GM19395 (cell line): ENCODE results near the gene ZBTB39.
"Not testable (repeated sequence)": the region's sequence is repeated elsewhere in the genome, so short reads cannot be mapped to it uniquely, and the experiment has no call there.

Experiments
- ATAC-seq: cut with Tn5 transposase; IDR thresholded peaks from one replicate; pipeline ENCODE4 v1.9.1; 2021; ENCODE audit warnings: mild to moderate bottlenecking, moderate library complexity; ENCODE audit not compliant: unreplicated experiment

The ZBTB39 gene

GRCh38 chr12:57033431-57033830 lies 27.1 kb upstream of the ZBTB39 start:
- ATAC-seq: no peak

DNA sequence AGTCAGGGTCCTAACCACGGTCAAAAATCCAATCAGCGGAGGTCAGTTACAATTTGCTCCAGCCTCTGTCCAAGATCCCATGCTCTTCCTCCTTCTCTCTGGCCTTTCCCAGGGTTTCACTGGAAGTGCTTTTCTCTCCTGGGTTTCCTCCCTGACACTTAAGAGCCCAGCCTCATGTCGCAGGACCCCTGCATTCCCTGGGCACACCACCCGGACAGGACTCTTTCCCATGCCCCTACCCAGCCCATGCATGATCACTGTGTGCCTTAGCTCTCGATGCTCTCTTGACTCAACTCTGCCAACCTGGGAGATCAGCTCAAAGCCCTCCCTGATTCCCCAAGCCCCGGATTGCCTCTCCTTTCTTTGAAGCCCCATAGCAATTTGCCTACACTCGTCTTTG lies 25.4 kb upstream of the ZBTB39 start:
- no peak for ATAC-seq

- peak; percentile 58 for ATAC-seq
Observed at GRCh38 chr12:57031138-57031725, 24.9 kb upstream of the ZBTB39 start.

DNA sequence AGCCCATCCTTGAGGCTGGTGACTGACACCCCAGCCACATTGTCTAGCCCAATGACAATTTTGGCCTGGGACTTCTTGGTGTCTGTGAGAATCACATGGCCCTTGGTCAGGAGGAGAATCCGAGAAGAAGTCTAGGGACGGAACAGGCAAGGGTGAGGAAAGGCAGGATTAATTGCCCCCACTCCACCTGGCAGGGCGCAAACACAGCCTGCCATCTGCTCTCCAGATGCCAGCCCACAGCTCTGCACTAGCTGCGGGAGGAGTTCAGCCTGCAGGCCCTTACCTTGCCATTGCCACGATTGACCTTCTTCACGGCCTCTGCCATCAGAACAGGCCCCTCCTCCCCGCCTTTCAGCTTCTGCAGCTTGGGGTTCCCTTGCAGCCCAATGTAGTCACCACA lies 23.1 kb upstream of the ZBTB39 start:
- ATAC-seq: no peak

DNA sequence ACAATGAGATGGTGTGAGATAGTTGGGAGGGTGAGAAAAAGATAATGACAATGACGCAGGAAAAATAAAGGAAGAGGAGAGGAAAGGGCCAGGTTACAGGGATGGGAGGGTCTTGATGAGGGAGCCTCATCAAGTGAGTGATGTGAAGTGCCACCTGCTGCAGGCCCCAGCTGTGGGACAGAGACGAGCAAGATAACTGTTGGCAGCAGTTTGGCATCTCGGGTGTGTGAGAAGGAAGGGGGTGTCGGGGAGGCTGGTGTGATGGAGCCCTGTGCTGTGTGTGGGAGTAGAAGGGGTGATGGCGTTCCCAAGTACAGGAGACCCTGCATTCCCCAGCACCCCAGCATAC lies 21.4 kb upstream of the ZBTB39 start:
- no peak for ATAC-seq

DNA sequence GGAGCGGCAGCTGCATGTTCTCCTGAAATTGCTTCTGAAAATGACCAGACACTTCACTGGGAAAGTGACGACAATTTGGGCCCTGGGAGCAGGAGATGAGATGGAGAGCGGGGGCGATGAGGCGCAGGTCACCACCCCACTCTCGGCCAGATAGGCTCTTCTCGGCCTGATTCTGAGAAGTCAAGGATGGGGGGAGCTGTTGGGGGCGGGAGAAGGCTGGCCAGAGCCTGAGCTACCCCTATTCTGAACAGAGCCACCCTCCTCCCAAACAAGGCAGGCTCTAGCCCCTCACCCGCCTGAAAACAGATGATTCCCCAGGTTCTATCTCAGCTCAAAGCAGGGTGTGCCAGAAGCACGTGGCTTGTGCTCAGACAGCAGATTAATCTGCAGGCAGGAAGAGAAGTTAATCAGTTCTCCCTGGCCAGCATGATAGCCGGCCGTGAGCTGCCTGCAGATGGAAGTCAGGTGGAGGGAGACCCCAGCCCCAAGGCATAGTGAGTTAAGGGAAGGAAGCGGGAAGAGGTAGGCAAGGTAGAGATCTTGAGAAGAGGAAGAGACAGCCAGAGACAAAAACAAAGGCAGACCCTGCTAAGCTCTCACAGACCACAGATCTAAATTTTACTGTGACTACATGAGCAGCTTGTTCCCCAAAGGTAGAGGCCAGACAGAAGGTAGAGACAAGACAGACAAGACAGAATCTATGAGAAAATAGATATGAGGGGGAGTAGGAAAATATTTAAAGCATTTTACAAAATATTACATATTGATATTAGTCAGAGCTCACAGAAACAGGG lies 20.9 kb upstream of the ZBTB39 start:
- no peak for ATAC-seq

DNA sequence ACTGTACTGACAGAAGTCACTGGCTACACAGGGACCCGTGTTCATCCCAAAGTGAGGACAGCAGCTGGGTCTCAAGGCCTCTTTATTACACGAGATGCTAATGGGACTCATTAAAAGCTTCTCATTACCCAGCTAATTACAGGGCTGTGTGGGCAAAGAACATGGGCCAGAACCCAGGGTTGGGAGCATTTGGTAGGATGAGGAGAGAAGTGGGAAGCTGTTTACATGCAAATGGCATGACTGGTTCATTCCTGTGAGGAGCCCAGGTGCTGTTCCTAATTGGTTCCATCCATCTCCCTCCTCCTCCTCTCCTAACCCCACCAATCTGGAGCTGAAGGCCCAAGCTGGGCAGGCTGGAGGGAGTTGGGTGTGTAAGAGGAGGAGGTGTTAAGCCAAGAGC lies 18.9 kb upstream of the ZBTB39 start:
- ATAC-seq: no peak

DNA sequence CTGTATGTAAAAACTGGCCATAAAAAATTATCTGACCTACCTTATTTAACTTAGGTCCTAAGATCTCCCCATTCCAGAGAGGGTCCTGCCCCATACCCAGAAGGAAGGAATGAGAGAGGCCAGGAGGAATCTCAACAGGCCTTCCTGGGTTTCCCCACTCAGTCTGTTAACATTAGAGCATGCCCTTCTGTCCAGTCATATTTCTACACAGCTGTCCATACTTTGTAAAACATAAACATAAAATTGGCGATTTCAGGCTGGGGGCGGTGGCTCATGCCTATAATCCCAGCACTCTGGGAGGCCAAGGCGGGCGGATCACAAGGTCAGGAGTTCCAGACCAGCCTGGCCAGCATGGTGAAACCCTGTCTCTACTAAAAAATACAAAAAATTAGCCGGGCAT lies 16.0 kb upstream of the ZBTB39 start:
- ATAC-seq: not testable (repeated sequence)

DNA sequence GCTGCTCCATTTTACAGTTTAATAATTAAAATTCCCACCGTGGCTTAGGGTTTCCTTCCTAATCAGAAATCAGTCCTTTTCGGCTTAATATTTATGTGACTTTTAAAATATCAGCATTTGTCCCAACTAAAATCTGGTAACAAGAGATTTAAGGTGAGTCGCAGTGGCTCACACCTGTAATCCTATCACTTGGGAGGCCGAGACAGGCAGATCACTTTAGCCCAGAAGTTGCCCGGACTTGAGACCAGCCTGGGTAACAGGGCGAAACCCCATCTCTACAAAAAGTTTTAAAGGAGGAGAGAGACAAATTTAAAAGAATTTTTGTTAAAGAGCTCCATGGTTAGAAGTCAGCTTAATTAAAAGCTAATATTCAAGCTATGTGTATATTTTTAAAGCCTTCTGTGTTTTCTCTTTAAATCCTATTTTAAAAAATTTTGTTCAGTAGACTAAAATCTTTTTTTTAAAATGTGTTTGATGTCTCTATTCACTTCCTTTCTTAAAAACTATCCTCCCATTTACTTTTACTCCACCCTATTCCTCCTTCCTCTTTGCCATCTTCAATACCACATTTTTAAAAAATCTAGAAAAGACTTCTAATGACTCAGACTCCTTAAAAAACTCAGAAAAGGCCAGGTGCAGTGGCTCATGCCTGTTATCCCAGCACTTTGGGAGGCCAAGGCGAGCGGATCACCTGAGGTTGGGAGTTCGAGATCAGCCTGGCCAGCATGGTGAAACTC lies 13.8 kb upstream of the ZBTB39 start:
- ATAC-seq: no peak

GRCh38 chr12:57018906-57019305 lies 12.6 kb upstream of the ZBTB39 start:
- ATAC-seq: no peak

GRCh38 chr12:57018353-57018752 lies 12.0 kb upstream of the ZBTB39 start:
- not testable (repeated sequence) for ATAC-seq

DNA sequence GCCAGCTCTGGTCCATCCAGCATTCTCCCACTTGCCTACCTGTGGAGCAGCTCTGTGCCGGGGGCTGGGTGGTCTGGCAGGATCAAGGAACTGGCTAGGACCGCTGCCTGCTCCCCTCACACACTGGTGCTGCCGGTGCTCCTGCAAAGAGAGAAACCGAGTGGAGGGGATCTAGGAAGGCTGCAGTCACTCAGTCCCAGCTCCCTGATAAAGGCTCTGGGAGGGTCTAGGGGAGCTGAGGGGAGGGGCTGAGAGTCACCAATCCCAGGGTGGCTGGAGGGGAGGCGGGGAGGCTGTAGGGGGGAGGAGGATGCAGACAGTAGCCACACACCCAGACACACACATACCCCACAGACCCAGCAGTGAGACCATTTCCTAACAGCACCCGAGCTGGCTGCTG lies 10.0 kb upstream of the ZBTB39 start, which contains the start of gene TAC3:
Gene TAC3 (minus strand): TSS at position 182 of the 400 bp plus-strand sequence. CDS start 732 bp downstream, outside the sequence.
- ATAC-seq: no peak

DNA sequence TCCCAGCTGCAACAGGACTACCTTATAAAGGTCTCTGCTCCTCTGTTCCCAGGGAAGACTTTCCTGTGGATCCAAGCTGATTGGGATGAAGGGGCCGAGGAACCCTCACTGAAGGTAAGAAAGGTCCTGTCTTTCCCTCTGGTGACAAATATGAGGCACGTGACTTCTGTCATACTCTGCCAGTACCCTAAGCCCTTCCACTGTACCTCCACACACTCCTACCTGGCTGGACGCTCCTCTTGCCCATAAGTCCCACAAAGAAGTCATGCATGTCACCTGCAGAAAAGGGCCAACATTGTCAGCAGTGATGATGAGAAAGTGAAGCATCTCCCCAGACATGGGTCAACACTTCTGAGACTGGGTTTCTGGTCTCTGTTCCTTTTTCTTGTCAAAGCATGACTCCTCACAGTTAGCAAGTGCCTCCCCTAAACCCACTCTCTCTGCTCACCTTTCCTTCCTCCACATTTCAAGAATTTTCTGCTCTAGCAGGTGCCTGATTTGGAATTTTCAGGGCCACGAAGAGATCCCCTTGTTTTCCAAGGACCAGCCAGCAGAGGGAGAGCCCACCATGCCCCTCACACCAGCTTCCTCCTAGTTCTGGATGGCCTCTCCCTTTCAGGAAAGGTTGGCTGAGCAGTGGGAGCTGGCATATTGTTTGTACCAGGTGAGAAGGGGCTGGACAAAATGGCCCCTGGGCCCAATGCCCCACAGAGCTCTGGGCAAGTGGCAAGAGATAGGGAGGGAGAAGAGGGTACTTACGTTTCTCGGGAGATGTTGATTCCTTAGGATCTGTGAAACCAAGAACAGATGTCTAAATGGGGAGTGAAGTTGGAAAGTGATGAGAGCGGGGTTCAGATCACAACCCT lies 6.5 kb upstream of the ZBTB39 start:
- ATAC-seq: peak; percentile 74

DNA sequence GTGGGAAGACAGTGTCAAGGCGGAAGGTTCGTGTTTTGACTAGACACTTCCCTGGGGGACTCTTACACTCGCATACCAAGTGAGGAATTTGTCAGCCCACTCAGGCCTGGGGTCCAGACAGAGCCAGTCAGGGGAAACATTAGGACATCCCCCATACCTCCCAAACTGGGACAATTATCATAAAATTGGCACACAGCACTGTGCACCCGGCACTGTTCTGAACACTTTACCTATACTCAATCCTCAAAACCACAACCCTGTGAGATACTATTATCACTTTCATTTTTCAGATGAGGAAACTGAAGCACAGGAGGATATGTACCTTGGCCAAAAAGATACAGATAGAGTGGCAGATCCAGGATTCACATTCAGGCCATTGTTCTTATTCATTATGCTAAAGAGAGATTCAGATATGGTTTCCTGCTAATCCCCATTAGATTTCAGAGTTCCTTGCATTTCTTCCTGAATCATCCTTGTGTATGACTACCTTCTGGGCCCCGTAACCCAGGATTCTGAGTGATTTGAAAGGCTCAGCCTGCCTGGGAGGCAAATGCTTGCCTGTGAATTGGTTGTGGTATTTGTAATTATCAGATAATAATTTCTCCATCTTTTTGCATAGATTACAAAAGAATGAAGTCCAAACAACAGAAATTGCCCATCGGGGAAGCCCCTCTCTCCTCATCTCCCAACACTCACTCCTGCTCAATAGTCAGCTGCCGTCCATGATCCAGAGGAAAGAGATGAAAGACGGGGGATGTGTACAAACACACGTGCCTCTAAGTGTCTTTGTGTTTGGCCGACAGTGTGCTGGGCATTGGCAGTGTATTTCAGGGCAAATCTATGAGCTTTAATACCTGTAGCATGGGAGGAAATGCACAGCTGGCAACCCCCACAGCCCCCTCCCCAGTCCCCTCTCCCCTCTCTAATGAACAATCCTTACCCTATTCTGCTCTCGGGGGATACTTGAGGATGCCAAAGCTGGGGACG lies 5.4 kb upstream of the ZBTB39 start:
- ATAC-seq: peak; percentile 75

DNA sequence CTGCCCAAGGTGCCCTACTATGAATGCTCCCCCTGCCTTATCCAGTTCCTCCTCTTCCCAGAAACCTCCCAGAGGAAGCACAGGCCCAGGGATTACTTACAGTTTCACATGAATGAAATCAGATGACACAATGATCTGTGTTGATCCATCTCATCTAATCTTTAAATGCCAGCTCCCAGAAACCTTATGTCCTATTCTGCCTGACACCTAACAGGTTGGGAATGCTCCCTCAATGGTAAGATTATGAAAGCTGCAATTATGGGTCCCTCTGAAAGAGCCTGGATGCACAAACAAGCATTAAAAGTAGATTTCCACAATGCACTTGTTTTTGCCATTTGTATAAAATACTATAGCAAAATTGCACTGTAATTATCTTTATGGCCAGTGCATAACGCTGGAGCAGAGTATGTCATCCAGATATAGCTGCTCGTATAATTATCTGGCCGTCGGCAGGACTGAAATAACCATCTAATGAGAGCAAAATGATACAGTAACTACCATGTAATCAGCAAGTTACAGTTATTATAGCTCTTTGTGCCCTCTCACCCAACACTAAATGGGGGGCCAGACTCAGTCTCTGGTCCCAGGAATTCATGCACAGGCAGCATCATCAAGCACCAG lies 4.4 kb upstream of the ZBTB39 start:
- ATAC-seq: no peak

GRCh38 chr12:57009949-57010626 lies 3.7 kb upstream of the ZBTB39 start:
- ATAC-seq: no peak

DNA sequence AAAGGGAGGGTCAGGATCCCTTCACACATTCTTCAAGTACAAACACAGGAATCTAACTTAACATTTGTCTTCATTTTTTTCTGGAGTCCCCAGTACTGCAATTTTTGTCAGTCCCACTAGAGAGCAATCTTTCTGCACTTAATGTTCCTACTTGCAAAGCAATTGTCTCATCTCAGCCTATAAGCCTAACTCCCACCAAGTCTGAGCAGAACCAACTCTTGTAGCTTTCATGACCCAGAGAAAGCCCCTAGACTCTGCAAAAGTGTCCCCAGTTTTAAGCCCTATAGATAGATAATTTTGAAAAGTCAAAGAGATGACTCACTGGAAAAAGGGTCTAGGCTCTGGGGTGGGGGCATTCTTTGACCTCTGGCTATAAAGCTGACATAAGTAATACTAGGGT lies 1.8 kb upstream of the ZBTB39 start:
- no peak for ATAC-seq

DNA sequence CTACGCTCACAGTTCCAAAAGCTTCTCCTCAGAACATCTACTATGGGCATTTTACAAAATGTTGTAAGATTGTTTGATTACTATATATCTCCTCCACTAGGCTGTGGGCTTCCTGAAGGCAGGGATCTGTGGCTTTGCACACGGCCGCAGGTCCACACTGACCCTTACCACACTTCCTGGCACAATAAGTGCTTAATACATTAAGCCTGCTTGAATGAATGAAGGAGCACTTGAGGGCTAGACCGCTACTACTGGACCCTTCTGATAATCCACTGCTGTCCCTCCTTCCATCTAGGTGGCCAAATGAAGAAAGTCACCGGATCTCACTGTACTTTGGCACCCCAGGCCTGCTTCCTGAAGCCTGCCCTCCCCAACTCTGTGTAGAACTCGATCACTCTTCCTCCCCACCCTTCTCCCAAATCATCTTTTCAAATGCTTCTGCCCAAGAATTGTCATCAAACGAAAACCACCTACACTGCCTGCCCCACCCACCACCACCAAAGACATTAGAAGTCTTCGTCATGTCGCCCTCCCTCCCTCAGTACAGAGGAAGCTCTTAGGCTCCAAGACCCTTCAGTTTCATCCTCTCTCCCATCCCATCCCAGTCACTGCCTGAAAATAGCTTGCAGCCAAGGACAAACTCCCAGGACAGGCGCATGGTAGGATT lies 596 bp upstream of the ZBTB39 start:
- no peak for ATAC-seq
